Endothelial cell of hepatic sinusoid (primary cell): ENCODE measurements around the gene RALGAPA2.

Experiments used
- in situ Hi-C: cut with HindIII; loops from 2 replicates; pipeline ENCODE4 v1.10.0; 2017; ENCODE audit warnings: low sequenced_read_pairs

Gene RALGAPA2

DNA sequence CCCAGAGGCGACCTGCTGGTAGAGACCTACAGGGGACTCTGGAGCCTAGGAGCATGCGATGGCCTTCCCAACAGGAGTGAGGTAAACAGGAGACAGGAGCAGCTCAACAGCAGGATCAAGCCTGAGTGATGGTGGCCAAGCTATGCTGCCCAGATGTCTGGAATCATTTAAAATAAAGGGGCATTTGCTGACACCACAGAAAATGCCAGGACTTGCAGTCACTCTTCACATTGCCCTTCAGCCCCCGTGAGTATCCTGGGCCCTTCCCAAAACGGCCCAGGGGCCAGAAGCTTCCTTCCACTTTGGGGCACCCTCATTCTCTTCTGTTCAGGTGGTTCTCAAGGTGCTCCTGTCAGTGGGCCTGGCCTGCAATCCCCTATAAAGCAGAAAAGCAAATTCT is 321.3 kb downstream of the RALGAPA2 start:
- in situ Hi-C loops, result no loop called here

DNA sequence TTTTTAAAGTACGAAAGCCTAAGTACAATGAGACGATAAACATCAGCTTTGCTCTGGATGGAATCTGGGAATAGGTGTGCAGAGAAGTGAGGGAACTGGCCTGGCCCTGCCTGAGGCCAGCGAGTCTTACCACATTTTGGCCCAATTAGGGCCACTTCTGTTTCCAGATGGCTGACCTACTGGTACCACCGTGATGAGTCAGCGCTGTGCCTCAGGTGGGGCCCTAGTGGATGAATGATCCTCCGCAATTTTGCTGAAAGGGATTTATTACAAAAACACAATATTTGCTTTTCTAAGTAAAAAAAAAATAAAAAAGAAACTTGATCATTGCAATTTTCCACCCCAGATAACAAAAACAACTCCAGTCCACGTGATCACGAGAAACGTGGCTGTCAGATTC is 322.1 kb downstream of the RALGAPA2 start:
- in situ Hi-C loops, result no loop called here

DNA sequence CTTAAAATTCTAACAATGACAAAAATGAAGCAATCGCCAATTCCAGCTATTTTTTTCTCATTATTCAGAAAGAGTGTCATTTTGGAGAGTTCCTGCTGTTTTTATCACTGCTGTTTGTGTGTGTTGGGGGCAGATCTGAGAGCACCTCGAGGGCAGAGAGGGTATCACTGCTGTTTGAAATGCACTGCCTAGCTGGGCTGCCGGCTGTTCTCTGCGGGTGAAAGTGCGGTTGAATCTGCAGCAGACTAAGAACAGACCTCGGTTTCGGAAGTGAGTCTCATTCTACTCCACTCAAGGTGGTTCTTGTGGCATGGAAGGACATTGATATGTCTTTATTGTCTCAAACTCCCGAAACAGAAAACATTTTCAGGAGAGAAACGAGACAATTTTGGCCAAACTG is 326.3 kb downstream of the RALGAPA2 start:
- in situ Hi-C loops, result no loop called here

DNA sequence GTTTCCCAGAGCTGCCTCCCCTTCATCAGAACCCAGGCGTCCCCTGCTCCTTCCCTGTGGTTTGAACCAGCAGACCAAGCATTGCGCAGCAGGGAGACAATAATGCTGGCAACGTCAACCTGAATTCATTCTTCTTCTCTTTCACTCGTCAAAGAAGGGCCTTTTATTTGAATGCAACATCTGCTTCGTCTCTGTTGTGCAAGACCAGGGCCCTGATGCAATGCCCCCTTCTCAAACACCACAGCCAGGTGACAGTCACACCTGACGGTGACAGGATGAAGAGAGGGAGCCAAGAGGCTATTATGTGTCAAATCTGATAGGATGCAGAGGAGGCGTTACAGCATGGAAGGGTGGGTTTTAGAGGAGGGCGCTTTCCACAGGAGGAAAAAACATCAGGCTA is 336.6 kb downstream of the RALGAPA2 start:
- in situ Hi-C loops, result no loop called here

DNA sequence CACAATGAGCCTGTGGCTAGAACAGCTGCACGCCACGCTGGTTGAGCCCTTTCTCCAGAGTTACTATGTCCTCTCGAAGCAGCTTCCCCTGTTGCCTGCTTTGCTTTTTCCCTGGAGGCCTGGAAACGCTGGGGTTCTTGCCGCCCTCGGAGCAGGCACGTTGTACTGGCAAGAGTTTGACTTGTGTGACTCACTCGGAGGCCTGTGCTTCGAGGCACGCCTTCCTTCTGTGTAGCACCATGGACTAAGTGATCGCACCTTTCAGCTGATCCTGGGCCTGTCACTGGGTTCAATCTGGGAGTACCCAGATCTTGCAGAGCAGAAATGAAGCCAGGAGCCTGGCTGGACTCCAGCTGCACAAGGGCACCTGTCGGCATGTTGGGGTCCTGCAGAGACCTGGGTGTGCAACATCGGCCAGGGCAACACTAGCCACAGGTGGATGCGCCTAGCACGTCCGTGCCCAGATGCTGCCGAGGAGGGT is 339.3 kb downstream of the RALGAPA2 start:
- in situ Hi-C loops, result loop anchor here (5.0 kb wide), 1 partner anchor 34 kb away; no protein-coding TSS in a partner anchor

GRCh38 chr20:20371681-20372080 is 340.8 kb downstream of the RALGAPA2 start:
- in situ Hi-C loops, result loop anchor here (5.0 kb wide), 1 partner anchor 36 kb away; no protein-coding TSS in a partner anchor

DNA sequence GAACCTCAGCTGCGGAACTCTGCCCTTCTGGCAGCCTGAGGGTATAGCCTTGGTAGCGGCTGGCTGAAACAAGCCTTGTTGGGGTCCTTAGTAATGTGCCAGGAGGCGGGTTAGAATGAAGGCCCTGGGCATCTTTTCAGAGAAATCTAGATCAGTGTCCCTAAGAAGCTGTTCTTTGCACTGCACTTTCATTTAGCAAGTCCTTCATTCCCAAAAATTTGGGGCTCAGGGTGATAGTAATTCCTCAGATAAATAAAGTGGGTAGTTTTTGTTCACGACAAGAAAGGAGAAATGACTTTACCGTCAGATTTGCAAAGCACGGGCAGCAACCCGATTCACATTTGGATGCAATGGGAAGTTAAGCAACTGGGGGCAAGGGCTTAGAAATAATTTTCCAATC is 341.4 kb downstream of the RALGAPA2 start:
- in situ Hi-C loops, result loop anchor here (5.0 kb wide), 1 partner anchor 36 kb away; no protein-coding TSS in a partner anchor

DNA sequence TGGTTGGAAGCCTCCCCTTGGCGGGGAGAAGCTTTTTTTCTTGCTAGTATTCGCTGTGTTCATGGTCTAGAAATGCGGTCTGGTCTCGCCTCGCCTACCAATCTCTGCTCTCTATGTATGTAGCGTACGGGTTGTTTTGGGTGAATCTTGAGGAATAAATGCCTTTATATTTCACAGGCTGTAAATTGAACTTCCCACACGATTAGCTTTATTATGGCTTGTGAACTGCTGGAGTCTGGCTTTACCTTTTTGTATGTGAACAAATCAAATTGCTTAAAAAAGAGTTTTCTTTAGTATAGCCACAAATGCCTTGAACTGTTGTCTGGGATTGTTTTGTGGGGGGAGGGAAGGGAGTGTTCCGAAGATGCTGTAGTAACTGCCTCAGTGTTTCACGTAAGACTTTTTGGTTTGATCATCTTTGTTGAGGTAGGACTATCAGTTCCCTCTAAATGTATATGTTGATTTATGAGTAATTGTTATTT is 342.3 kb downstream of the RALGAPA2 start:
- in situ Hi-C loops, result loop anchor here (5.0 kb wide), 1 partner anchor 37 kb away; no protein-coding TSS in a partner anchor

DNA sequence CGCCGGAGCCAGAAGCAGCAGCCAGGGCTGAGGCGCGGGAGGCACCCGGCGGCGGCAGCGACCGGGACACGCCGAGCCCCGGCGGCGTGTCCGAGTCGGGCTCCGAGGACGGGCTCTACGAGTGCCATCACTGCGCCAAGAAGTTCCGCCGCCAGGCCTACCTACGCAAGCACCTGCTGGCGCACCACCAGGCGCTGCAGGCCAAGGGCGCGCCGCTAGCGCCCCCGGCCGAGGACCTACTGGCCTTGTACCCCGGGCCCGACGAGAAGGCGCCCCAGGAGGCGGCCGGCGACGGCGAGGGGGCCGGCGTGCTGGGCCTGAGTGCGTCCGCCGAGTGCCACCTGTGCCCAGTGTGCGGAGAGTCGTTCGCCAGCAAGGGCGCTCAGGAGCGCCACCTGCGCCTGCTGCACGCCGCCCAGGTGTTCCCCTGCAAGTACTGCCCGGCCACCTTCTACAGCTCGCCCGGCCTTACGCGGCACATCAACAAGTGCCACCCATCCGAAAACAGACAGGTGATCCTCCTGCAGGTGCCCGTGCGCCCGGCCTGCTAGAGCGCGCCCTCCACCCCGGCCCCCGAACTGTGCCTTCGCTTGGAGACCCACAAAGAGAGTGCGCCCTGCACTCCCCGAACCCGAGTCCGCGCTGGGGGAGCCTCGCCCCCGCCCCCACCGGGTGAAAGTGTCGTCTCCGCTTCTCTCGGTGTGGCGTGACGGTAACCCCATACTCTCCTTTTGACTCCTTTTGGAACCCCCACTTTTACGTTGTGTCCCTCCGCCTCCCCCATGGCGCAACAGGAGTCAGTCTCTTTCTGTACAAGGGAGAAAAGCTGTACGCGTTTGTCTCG is 343.0 kb downstream of the RALGAPA2 start:
- in situ Hi-C loops, result loop anchor here (5.0 kb wide), 1 partner anchor 38 kb away; no protein-coding TSS in a partner anchor

DNA sequence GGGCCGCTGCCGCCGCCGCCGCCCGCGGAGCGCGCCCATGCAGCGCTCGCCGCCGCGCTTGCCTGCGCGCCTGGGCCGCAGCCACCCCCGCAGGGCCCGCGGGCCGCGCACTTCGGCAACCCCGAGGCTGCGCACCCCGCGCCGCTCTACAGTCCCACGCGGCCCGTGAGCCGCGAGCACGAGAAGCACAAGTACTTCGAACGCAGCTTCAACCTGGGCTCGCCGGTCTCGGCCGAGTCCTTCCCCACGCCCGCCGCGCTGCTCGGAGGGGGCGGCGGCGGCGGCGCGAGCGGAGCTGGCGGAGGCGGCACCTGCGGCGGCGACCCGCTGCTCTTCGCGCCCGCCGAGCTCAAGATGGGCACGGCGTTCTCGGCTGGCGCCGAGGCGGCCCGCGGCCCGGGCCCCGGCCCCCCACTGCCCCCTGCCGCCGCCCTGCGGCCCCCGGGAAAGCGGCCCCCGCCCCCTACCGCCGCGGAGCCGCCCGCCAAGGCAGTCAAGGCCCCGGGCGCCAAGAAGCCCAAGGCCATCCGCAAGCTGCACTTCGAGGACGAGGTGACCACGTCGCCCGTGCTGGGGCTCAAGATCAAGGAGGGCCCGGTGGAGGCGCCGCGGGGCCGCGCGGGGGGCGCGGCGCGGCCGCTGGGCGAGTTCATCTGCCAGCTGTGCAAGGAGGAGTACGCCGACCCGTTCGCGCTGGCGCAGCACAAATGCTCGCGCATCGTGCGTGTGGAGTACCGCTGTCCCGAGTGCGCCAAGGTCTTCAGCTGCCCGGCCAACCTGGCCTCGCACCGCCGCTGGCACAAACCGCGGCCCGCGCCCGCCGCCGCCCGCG is 343.8 kb downstream of the RALGAPA2 start:
- in situ Hi-C loops, result no loop called here

DNA sequence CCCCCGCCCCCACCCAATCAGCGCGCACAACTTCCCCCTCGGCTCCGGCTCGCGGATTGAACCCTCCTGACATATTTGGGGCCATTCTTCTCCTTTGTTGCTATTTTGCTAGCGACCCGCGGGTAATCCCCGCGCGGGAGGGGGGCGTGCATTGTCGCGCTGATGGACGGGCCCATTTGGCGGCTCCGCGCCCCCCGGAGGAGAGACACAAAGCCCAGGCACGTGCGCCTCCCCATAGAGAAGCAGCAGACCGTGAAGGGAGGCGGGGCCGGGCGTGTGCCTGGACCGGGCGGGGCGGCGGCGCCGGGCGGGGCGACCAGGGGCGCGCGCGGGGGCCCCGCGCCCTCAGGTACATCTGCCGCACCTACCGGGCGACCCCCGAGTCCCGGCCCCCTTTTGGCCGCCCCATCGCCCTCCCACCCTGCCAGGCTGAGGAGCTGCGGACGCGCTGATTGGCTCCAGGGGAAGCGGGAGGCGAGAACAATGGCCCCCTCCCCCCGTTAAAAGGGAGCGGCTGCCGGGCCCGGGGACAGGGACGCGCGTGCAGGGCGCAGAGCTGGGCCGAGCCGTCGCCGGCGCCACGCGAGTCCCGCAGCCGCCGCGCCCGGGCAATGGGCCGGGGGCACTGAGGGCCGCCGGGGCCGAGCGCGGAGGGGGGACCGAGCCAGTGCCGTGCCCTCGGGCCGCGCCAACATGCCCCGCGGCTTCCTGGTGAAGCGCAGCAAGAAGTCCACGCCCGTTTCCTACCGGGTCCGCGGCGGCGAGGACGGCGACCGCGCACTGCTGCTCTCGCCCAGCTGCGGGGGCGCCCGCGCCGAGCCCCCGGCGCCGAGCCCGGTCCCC is 344.6 kb downstream of the RALGAPA2 start, which contains the start of gene INSM1:
TSS of gene INSM1 (plus strand) at position 530 of the 843 bp plus-strand sequence. CDS start at position 694, 164 bp downstream.
- in situ Hi-C loops, result no loop called here

GRCh38 chr20:20366876-20367574 is 345.4 kb downstream of the RALGAPA2 start:
- in situ Hi-C loops, result no loop called here

- in situ Hi-C loops, result no loop called here
Measured at GRCh38 chr20:20366551-20366875, 345.9 kb downstream of the RALGAPA2 start.

- in situ Hi-C loops, result no loop called here
Measured at GRCh38 chr20:20365480-20366161, 346.8 kb downstream of the RALGAPA2 start.

- in situ Hi-C loops, result no loop called here
Measured at GRCh38 chr20:20364593-20365479, 347.6 kb downstream of the RALGAPA2 start.

GRCh38 chr20:20363799-20364592 is 348.4 kb downstream of the RALGAPA2 start:
- in situ Hi-C loops, result no loop called here

DNA sequence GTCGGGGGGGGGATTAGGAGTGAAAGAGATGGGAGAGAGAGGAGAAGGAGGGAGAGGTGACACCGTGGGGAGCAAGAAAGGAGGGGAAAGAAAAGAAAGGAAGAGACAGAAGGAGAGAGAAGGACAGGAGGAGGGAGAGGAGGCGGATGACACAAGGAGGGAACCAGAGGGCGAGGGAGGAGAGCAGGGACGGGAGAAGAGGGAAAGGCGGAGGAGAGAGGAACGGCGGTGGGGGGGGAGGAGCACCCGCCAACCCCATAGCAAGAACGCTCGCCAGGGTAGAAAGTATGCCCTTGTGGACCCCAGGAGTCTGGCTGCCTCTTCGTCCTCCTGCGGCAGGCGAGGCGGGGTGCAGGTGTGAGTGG is 349.0 kb downstream of the RALGAPA2 start:
- in situ Hi-C loops, result no loop called here
